H9 (cell line): ENCODE results near the gene OPN4. TPM values are rescaled to one million over a fixed set of nuclear protein-coding genes. Genes with fewer than 3 reads are reported as not detected.
A peak's percentile ranks its signal among the peaks of the same experiment; 100 is the strongest.

Source experiments
- DNase-seq: peaks from one replicate; pipeline ENCODE4 v3.0.0-alpha.2; 2017
- H2AFZ ChIP-seq: one replicate; pipeline ENCODE4 v1.6.1; 2013; ENCODE audit warnings: mild to moderate bottlenecking, low read length, control low read depth, moderate library complexity
- H2AK5ac ChIP-seq: 2 replicates; pipeline ENCODE4 v1.6.1; 2013; ENCODE audit warnings: low read length, control low read depth, mixed read lengths; ENCODE audit not compliant: insufficient read length
- H2BK120ac ChIP-seq: one replicate; pipeline ENCODE4 v1.6.1; 2013; ENCODE audit warnings: low read depth, mild to moderate bottlenecking, low read length, control low read depth, inconsistent platforms; ENCODE audit not compliant: poor library complexity, severe bottlenecking
- H2BK12ac ChIP-seq: 2 replicates; pipeline ENCODE4 v1.6.1; 2013; ENCODE audit warnings: low read length, control low read depth, mixed read lengths, low read depth; ENCODE audit not compliant: insufficient read length
- H2BK15ac ChIP-seq: 2 replicates; pipeline ENCODE4 v1.6.1; 2013; ENCODE audit warnings: low read depth, low read length, control low read depth
- H2BK20ac ChIP-seq: one replicate; pipeline ENCODE4 v1.6.1; 2013; ENCODE audit warnings: low read depth, mild to moderate bottlenecking, low read length, control low read depth, inconsistent platforms; ENCODE audit not compliant: poor library complexity, severe bottlenecking
- H2BK5ac ChIP-seq: 2 replicates; pipeline ENCODE4 v1.6.1; 2013; ENCODE audit warnings: low read length, control low read depth, mixed read lengths; ENCODE audit not compliant: insufficient read length
- H3K14ac ChIP-seq: 2 replicates; pipeline ENCODE4 v1.6.1; 2013; ENCODE audit warnings: low read length, control low read depth; ENCODE audit not compliant: insufficient read depth
- H3K18ac ChIP-seq: 2 replicates; pipeline ENCODE4 v1.6.1; 2013; ENCODE audit warnings: low read depth, mild to moderate bottlenecking, mixed read lengths, low read length, control low read depth; ENCODE audit not compliant: insufficient read length
- H3K23ac ChIP-seq: 2 replicates; pipeline ENCODE4 v1.6.1; 2013; ENCODE audit warnings: low read length, control low read depth, mixed read lengths, low read depth; ENCODE audit not compliant: insufficient read length
- H3K23me2 ChIP-seq: 2 replicates; pipeline ENCODE4 v1.6.1; 2013; ENCODE audit warnings: low read depth, mild to moderate bottlenecking, mixed read lengths, low read length, control low read depth; ENCODE audit not compliant: insufficient read length, poor library complexity, severe bottlenecking
- H3K27ac ChIP-seq: 2 replicates; pipeline ENCODE4 v1.5.1; 2013; ENCODE audit warnings: low read length, control low read depth, mixed read lengths, low read depth; ENCODE audit not compliant: insufficient read length
- H3K27me3 ChIP-seq: 2 replicates; pipeline ENCODE4 v1.6.1; 2013; ENCODE audit warnings: low read length, control low read depth, inconsistent platforms; ENCODE audit not compliant: insufficient read depth
- H3K4ac ChIP-seq: 2 replicates; pipeline ENCODE4 v1.6.1; 2013; ENCODE audit warnings: low read depth, mild to moderate bottlenecking, control low read depth, inconsistent platforms, low read length, moderate library complexity
- H3K4me1 ChIP-seq: 2 replicates; pipeline ENCODE4 v1.6.1; 2013; ENCODE audit warnings: low read length, control low read depth, inconsistent platforms; ENCODE audit not compliant: insufficient read depth
- H3K4me2 ChIP-seq: 2 replicates; pipeline ENCODE4 v1.6.1; 2013; ENCODE audit warnings: low read length, control low read depth, mixed read lengths; ENCODE audit not compliant: insufficient read length, insufficient read depth
- H3K56ac ChIP-seq: 2 replicates; pipeline ENCODE4 v1.6.1; 2013; ENCODE audit warnings: low read depth, mild to moderate bottlenecking, mixed read lengths, low read length, control low read depth; ENCODE audit not compliant: insufficient read length
- H3K79me1 ChIP-seq: 2 replicates; pipeline ENCODE4 v1.6.1; 2013; ENCODE audit warnings: low read depth, mild to moderate bottlenecking, moderate library complexity, low read length, control low read depth, inconsistent platforms; ENCODE audit not compliant: insufficient read depth, poor library complexity, severe bottlenecking
- H3K79me2 ChIP-seq: 2 replicates; pipeline ENCODE4 v1.6.1; 2013; ENCODE audit warnings: low read length, control low read depth, inconsistent platforms; ENCODE audit not compliant: insufficient read depth
- H3K9ac ChIP-seq: 2 replicates; pipeline ENCODE4 v1.6.1; 2013; ENCODE audit warnings: low read length, control low read depth, mixed read lengths; ENCODE audit not compliant: insufficient read length; ENCODE audit errors: extremely low read depth
- H3K9me3 ChIP-seq: one replicate; pipeline ENCODE4 v1.6.1; 2013; ENCODE audit warnings: low read depth, low read length, inconsistent platforms; ENCODE audit not compliant: control insufficient read depth
- H3T11ph ChIP-seq: one replicate; pipeline ENCODE4 v1.6.1; 2013; ENCODE audit warnings: mild to moderate bottlenecking, low read length, control low read depth, inconsistent platforms
- H4K20me1 ChIP-seq: one replicate; pipeline ENCODE4 v1.6.1; 2013; ENCODE audit not compliant: control insufficient read depth, insufficient read length, insufficient read depth
- H4K5ac ChIP-seq: 2 replicates; pipeline ENCODE4 v1.6.1; 2013; ENCODE audit warnings: low read depth, mild to moderate bottlenecking, mixed read lengths, low read length, control low read depth; ENCODE audit not compliant: insufficient read length
- H4K8ac ChIP-seq: replicated peaks from 2 replicates; pipeline ENCODE4 v1.6.1; 2013; ENCODE audit warnings: low read length, control low read depth, mixed read lengths, low read depth; ENCODE audit not compliant: insufficient read length
- H4K91ac ChIP-seq: 2 replicates; pipeline ENCODE4 v1.6.1; 2013; ENCODE audit warnings: low read depth, mild to moderate bottlenecking, moderate library complexity, mixed read lengths, low read length, control low read depth; ENCODE audit not compliant: insufficient read length
- H3K27ac Mint-ChIP-seq, 3 experiments: 2 replicates in 2 of 3; 3 replicates in 1 of 3; pipeline ENCODE4 v1.8.0; 2020 to 2021; ENCODE audit warnings: mixed read lengths in 3 of 3, mild to moderate bottlenecking in 1 of 3, moderate library complexity in 1 of 3
- H3K27me3 Mint-ChIP-seq: 2 replicates; pipeline ENCODE4 v1.8.0; 2021; ENCODE audit warnings: low read depth, mild to moderate bottlenecking, moderate library complexity, mixed read lengths
- H3K36me3 Mint-ChIP-seq, 3 experiments: 2 replicates in 2 of 3; 3 replicates in 1 of 3; pipeline ENCODE4 v1.8.0; 2020 to 2021; ENCODE audit warnings: low read depth in 3 of 3, mixed read lengths in 3 of 3; ENCODE audit not compliant: insufficient read depth in 1 of 3
- H3K4me1 Mint-ChIP-seq, 2 experiments: 2 replicates each; pipeline ENCODE4 v1.8.0; 2020; ENCODE audit warnings: mixed read lengths in 2 of 2
- H3K4me3 Mint-ChIP-seq, 2 experiments: 2 replicates in 1 of 2; 3 replicates in 1 of 2; pipeline ENCODE4 v1.8.0; 2020 to 2021; ENCODE audit warnings: mild to moderate bottlenecking in 2 of 2, mixed read lengths in 2 of 2, moderate library complexity in 1 of 2
- H3K9me3 Mint-ChIP-seq, 2 experiments: 2 replicates in 1 of 2; 3 replicates in 1 of 2; pipeline ENCODE4 v1.8.0; 2020; ENCODE audit warnings: mild to moderate bottlenecking in 2 of 2, mixed read lengths in 2 of 2, moderate library complexity in 1 of 2
- WGBS: extraction: QIAGEN DNeasy Blood & Tissue Kit; methylation state at CpG from one replicate; pipeline ENCODE4 v1.1.7; 2013; ENCODE audit warnings: missing lambda C conversion rate, low lambda C conversion rate, mixed read lengths; ENCODE audit not compliant: insufficient read length; ENCODE audit errors: extremely low coverage; 5-methylcytosine and 5-hydroxymethylcytosine counted together
- total RNA-seq: library from RNA; stranded (reverse); gene quantifications from 2 replicates; pipeline ENCODE4 v1.2.1, GENCODE V29; 2021
- TF ChIP-seq, protein P1 (sequence below): fragments of 200-600 bp; sonication (generic); conservative IDR thresholded peaks from 3 replicates; pipeline ENCODE4 v1.8.0; 2021; ENCODE audit warnings: antibody characterized with exemption, mild to moderate bottlenecking

The OPN4 gene
- total RNA-seq, 1 experiment from 2014 or later, result not detected

DNA sequence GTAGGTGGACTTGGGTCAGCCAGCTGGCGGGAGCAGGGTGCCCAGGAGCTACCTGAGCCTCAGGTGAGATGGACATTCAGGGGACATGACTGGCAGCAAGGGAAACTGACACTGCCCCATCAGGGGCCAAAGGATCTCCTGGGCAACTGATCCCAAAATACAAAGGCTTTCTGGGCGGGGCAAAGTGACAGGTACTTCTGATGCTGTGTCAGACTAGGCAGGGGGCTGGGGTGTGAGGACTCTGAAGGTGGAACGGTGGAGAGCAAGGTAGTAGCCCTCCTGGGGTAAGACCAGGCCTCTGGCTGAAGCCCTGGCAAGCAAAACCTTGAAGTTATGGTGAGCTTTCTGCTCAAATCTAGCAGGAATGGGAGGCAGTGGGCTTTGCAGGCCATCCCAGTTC lies 4.4 kb downstream of the OPN4 start:
- Mint-ChIP-seq H3K9me3 (no peaks in the 10 kb centered on the region), H3K4me1 (peaks cover 4 to 10% of the 10 kb centered on the region in 2 experiments; a peak in 2 of 4 replicates), H3K27me3 (no peaks in the 10 kb centered on the region; the same call in 1 of the 2 replicates), H3K27ac (peak overlapping the region in 1 of 3 experiments; percentile 39; a peak in 2 of 7 replicates), H3K4me3 (no peak overlapping the region), H3K36me3 (no peaks in the 10 kb centered on the region)
- H2BK15ac ChIP-seq, result no peak overlapping the region
- no peak overlapping the region for H2BK12ac ChIP-seq
- H3K27me3 ChIP-seq, result no peaks in the 10 kb centered on the region
- H3K4me1 ChIP-seq, result no peaks in the 10 kb centered on the region
- H3K23me2 ChIP-seq, result no peaks in the 10 kb centered on the region
- no peak overlapping the region for H2AFZ ChIP-seq
- no peak overlapping the region for H3K27ac ChIP-seq
- H2BK20ac ChIP-seq, result no peak overlapping the region
- H3K4ac ChIP-seq, result no peak overlapping the region
- DNase-seq, result no peak
- no peak overlapping the region for H4K8ac ChIP-seq
- no peaks in the 10 kb centered on the region for H3K9me3 ChIP-seq
- WGBS, result no CpG with 5 or more reads among the region's 3 CpGs
- no peaks in the 10 kb centered on the region for H3K79me1 ChIP-seq
- H2BK5ac ChIP-seq, result no peak overlapping the region
- no peak overlapping the region for H3K4me2 ChIP-seq
- H3K56ac ChIP-seq, result no peak overlapping the region
- no peak overlapping the region for H4K5ac ChIP-seq
- H3K9ac ChIP-seq, result no peak overlapping the region
- H3K18ac ChIP-seq, result no peak overlapping the region
- no peak overlapping the region for H4K91ac ChIP-seq
- no peak overlapping the region for H2BK120ac ChIP-seq
- no peak overlapping the region for H3K23ac ChIP-seq
- TF ChIP-seq, protein P1, sequence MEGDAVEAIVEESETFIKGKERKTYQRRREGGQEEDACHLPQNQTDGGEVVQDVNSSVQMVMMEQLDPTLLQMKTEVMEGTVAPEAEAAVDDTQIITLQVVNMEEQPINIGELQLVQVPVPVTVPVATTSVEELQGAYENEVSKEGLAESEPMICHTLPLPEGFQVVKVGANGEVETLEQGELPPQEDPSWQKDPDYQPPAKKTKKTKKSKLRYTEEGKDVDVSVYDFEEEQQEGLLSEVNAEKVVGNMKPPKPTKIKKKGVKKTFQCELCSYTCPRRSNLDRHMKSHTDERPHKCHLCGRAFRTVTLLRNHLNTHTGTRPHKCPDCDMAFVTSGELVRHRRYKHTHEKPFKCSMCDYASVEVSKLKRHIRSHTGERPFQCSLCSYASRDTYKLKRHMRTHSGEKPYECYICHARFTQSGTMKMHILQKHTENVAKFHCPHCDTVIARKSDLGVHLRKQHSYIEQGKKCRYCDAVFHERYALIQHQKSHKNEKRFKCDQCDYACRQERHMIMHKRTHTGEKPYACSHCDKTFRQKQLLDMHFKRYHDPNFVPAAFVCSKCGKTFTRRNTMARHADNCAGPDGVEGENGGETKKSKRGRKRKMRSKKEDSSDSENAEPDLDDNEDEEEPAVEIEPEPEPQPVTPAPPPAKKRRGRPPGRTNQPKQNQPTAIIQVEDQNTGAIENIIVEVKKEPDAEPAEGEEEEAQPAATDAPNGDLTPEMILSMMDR, result no peak
- H2AK5ac ChIP-seq, result no peak overlapping the region
- H3K79me2 ChIP-seq, result no peaks in the 10 kb centered on the region
- H3K14ac ChIP-seq, result no peak overlapping the region; the same call in 1 of the 2 replicates
- H3T11ph ChIP-seq, result no peak overlapping the region
- no peaks in the 10 kb centered on the region for H4K20me1 ChIP-seq
